ENCODE results near the gene APOL6.

The APOL6 gene

GRCh38 chr22:35608088-35608487 lies 40.2 kb upstream of the APOL6 start:
- Histone ChIP-seq H3K27me3 (ENCODE audit: insufficient read depth, low read length) (no peaks in the 10 kb centered on the region), H3K79me2 (ENCODE audit: control insufficient read depth, insufficient read depth, low read length, unreplicated experiment) (no peaks in the 10 kb centered on the region), H3K36me3 (ENCODE audit: insufficient read depth, low read length) (no peaks in the 10 kb centered on the region), H2AFZ (ENCODE audit: low read length, unreplicated experiment) (no peak overlapping the region), H3K4me1 (ENCODE audit: control insufficient read depth, insufficient read depth, low read length, unreplicated experiment) (no peaks in the 10 kb centered on the region), H3K4me3 (ENCODE audit: low read depth, low read length) (no peak overlapping the region), H3K27ac (ENCODE audit: low read depth, low read length) (no peak overlapping the region)

DNA sequence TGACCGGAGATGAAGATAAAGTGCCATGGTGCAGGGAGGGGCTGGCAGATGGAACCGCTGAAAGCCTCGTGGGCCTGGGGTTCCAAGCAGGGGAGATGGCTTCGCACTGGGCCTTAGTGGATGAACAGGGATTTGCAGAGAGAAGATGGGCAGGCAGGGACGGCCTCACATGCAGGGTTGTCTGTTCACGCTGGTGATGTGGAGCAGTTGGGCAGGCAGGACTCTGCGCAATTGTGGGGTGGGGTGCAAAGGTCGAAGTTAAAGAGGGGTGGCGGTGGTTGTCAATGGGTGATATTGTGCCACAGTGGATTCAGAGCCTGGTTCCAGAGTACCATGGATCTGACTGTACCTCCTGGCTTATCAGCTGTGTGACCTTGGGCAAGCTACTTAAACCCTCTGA lies 39.0 kb upstream of the APOL6 start:
- Histone ChIP-seq H2AFZ (ENCODE audit: low read length, unreplicated experiment) (no peak overlapping the region), H3K79me2 (ENCODE audit: control insufficient read depth, insufficient read depth, low read length, unreplicated experiment) (no peaks in the 10 kb centered on the region), H3K4me1 (ENCODE audit: control insufficient read depth, insufficient read depth, low read length, unreplicated experiment) (no peaks in the 10 kb centered on the region), H3K4me3 (ENCODE audit: low read depth, low read length) (no peak overlapping the region), H3K27me3 (ENCODE audit: insufficient read depth, low read length) (no peaks in the 10 kb centered on the region), H3K36me3 (ENCODE audit: insufficient read depth, low read length) (no peaks in the 10 kb centered on the region), H3K27ac (ENCODE audit: low read depth, low read length) (no peak overlapping the region)

DNA sequence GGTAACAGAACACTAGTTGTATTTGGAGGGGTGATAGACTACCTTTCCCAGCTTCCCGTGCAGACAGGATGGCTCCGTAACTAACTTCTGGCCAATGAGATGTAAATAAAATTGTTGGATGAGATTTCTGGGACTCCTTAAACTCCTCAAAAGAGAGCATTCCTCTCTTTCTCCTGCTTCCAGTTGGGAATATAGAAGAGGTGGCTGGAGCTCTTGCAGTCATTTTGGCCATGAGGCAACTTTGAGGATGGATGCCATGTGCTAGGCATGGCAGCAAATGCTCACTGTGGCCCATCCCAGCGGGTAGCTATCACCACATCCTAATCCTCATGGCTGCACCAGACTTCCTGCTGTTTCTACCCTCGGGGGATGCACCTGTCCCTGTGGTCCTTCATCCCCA lies 38.5 kb upstream of the APOL6 start:
- no peaks in the 10 kb centered on the region for H3K4me1 ChIP-seq (ENCODE audit: control insufficient read depth, insufficient read depth, low read length, unreplicated experiment)
- no peak overlapping the region for H2AFZ ChIP-seq (ENCODE audit: low read length, unreplicated experiment)

DNA sequence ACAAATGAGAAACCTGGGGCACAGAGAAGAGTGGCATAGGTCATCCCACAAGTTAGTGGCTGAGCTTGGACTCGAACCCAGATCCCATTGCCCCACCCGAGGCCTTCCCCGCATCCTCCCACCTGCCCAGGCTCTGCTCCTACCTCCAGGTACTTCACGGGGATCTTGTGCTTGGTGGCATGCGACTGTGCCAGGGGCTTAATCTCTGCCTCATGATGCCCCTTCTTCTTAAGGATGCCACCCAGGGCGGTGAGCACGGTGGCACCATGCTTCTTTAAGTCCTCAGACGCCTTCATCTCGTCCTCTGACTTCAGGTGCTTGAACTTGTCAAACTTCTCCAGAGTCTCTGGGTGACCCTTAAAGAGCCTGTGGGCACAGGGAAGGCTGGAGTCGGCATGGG lies 37.5 kb upstream of the APOL6 start:
- H3K79me2 ChIP-seq (ENCODE audit: control insufficient read depth, insufficient read depth, low read length, unreplicated experiment): no peaks in the 10 kb centered on the region
- no peak overlapping the region for H3K27ac ChIP-seq (ENCODE audit: low read depth, low read length)
- no peaks in the 10 kb centered on the region for H3K36me3 ChIP-seq (ENCODE audit: insufficient read depth, low read length)
- no peaks in the 10 kb centered on the region for H3K27me3 ChIP-seq (ENCODE audit: insufficient read depth, low read length)
- H3K4me3 ChIP-seq (ENCODE audit: low read depth, low read length): no peak overlapping the region
- H2AFZ ChIP-seq (ENCODE audit: low read length, unreplicated experiment): no peak overlapping the region
- H3K4me1 ChIP-seq (ENCODE audit: control insufficient read depth, insufficient read depth, low read length, unreplicated experiment): no peaks in the 10 kb centered on the region

More for the DNA sequence above, 38.5 kb upstream of the APOL6 start:
- Histone ChIP-seq H3K4me3 (ENCODE audit: low read depth, low read length) (no peak overlapping the region), H3K27ac (ENCODE audit: low read depth, low read length) (no peak overlapping the region), H3K79me2 (ENCODE audit: control insufficient read depth, insufficient read depth, low read length, unreplicated experiment) (no peaks in the 10 kb centered on the region), H3K36me3 (ENCODE audit: insufficient read depth, low read length) (no peaks in the 10 kb centered on the region), H3K27me3 (ENCODE audit: insufficient read depth, low read length) (no peaks in the 10 kb centered on the region)

GRCh38 chr22:35611200-35611890 lies 36.9 kb upstream of the APOL6 start:
- no peak overlapping the region for H2AFZ ChIP-seq (ENCODE audit: low read length, unreplicated experiment)
- no peak overlapping the region for H3K4me3 ChIP-seq (ENCODE audit: low read depth, low read length)
- H3K27ac ChIP-seq (ENCODE audit: low read depth, low read length): no peak overlapping the region
- no peaks in the 10 kb centered on the region for H3K36me3 ChIP-seq (ENCODE audit: insufficient read depth, low read length)
- H3K4me1 ChIP-seq (ENCODE audit: control insufficient read depth, insufficient read depth, low read length, unreplicated experiment): no peaks in the 10 kb centered on the region
- no peaks in the 10 kb centered on the region for H3K79me2 ChIP-seq (ENCODE audit: control insufficient read depth, insufficient read depth, low read length, unreplicated experiment)
- no peaks in the 10 kb centered on the region for H3K27me3 ChIP-seq (ENCODE audit: insufficient read depth, low read length)

GRCh38 chr22:35611891-35612576 lies 36.2 kb upstream of the APOL6 start:
- Histone ChIP-seq H3K79me2 (ENCODE audit: control insufficient read depth, insufficient read depth, low read length, unreplicated experiment) (no peaks in the 10 kb centered on the region), H3K4me1 (ENCODE audit: control insufficient read depth, insufficient read depth, low read length, unreplicated experiment) (no peaks in the 10 kb centered on the region), H3K36me3 (ENCODE audit: insufficient read depth, low read length) (no peaks in the 10 kb centered on the region), H2AFZ (ENCODE audit: low read length, unreplicated experiment) (no peak overlapping the region), H3K27me3 (ENCODE audit: insufficient read depth, low read length) (no peaks in the 10 kb centered on the region), H3K27ac (ENCODE audit: low read depth, low read length) (no peak overlapping the region), H3K4me3 (ENCODE audit: low read depth, low read length) (no peak overlapping the region)

DNA sequence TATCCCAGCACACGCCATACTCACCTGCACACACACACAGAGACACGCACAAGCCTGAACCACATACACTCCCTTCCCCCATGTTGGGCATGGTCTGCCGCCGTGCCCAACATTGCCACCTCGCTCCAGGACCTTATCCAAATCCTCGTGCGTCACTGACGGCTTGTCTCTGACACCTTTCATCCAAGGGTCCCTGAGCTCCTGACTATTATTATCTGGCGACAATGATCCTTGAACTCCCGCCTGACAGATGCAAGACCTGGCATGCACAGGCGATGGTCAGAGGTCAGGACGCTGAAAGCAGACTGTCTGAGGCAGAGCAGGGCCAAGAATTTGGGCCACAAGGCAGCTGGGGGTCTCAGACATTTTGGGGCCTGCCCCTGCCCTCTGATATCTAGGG lies 35.3 kb upstream of the APOL6 start:
- no peak overlapping the region for H3K4me3 ChIP-seq (ENCODE audit: low read depth, low read length)
- H3K27ac ChIP-seq (ENCODE audit: low read depth, low read length): no peak overlapping the region
- H3K36me3 ChIP-seq (ENCODE audit: insufficient read depth, low read length): no peaks in the 10 kb centered on the region
- no peaks in the 10 kb centered on the region for H3K79me2 ChIP-seq (ENCODE audit: control insufficient read depth, insufficient read depth, low read length, unreplicated experiment)
- H3K27me3 ChIP-seq (ENCODE audit: insufficient read depth, low read length): no peaks in the 10 kb centered on the region
- H3K4me1 ChIP-seq (ENCODE audit: control insufficient read depth, insufficient read depth, low read length, unreplicated experiment): no peaks in the 10 kb centered on the region
- H2AFZ ChIP-seq (ENCODE audit: low read length, unreplicated experiment): no peak overlapping the region

DNA sequence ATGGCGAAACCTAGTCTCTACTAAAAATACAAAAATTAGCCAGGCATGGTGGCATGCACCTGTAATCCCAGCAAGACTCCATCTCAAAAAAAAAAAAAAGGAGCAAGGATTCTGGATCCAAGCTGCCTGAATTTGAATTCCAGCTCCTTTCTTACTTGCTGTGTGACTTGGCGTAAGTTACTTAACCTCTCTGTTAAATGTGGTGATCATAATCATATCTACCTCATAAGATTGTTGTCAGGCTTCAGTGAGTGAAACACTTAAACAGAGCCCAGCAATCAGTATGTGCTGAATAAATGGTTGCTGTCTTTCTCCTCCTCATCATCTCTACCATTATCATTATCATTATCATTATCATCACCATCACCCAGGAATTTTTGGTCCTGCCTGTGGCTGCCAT lies 33.8 kb upstream of the APOL6 start:
- no peaks in the 10 kb centered on the region for H3K79me2 ChIP-seq (ENCODE audit: control insufficient read depth, insufficient read depth, low read length, unreplicated experiment)
- no peak overlapping the region for H3K27ac ChIP-seq (ENCODE audit: low read depth, low read length)
- H3K4me3 ChIP-seq (ENCODE audit: low read depth, low read length): no peak overlapping the region
- H3K27me3 ChIP-seq (ENCODE audit: insufficient read depth, low read length): no peaks in the 10 kb centered on the region
- no peaks in the 10 kb centered on the region for H3K4me1 ChIP-seq (ENCODE audit: control insufficient read depth, insufficient read depth, low read length, unreplicated experiment)
- no peak overlapping the region for H2AFZ ChIP-seq (ENCODE audit: low read length, unreplicated experiment)
- no peaks in the 10 kb centered on the region for H3K36me3 ChIP-seq (ENCODE audit: insufficient read depth, low read length)

DNA sequence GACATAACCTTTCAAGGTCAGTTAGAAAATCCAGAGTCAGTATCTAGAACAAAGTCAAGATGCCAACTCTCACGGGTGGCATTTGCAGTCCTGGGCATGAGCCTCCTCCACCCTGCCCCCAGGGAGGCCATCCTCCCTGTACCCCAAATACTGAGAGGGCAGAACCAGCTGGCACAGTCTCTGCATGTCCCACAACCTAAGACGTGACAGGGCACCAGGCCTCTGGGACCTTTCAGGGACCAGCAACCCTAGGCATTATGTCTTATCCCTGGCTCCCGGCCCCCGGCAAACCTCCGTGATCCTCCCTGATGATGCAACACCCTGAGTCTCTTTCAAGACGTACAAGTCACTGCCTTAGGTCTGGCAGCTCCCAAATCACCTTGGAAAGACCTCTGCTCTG lies 33.1 kb upstream of the APOL6 start:
- Histone ChIP-seq H3K27me3 (ENCODE audit: insufficient read depth, low read length) (no peaks in the 10 kb centered on the region), H3K27ac (ENCODE audit: low read depth, low read length) (no peak overlapping the region)

DNA sequence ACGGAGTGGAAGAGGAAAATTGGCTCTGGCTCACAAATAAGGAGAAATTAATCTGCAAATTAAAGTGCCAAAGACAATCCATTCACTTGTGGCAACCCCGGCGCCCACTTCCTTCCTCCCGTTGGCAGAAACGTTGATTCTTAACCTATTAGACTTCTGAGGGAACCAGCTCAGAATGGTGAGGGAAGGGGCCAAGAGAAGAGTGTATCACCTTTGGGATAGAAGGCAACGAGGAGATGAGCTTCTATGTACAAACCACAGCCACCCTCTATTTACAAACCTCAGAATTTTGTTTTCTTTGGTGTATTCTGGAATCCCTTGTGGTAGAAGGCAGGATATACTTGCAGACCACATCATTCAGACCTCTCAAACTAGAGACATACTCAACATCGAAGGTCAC lies 32.2 kb upstream of the APOL6 start:
- Histone ChIP-seq H2AFZ (ENCODE audit: low read length, unreplicated experiment) (no peak overlapping the region), H3K27me3 (ENCODE audit: insufficient read depth, low read length) (no peaks in the 10 kb centered on the region), H3K4me1 (ENCODE audit: control insufficient read depth, insufficient read depth, low read length, unreplicated experiment) (no peaks in the 10 kb centered on the region), H3K27ac (ENCODE audit: low read depth, low read length) (no peak overlapping the region), H3K79me2 (ENCODE audit: control insufficient read depth, insufficient read depth, low read length, unreplicated experiment) (no peaks in the 10 kb centered on the region), H3K36me3 (ENCODE audit: insufficient read depth, low read length) (no peaks in the 10 kb centered on the region), H3K4me3 (ENCODE audit: low read depth, low read length) (no peak overlapping the region)

More for the DNA sequence above, 33.1 kb upstream of the APOL6 start:
- H3K36me3 ChIP-seq (ENCODE audit: insufficient read depth, low read length): no peaks in the 10 kb centered on the region
- no peak overlapping the region for H3K4me3 ChIP-seq (ENCODE audit: low read depth, low read length)
- H2AFZ ChIP-seq (ENCODE audit: low read length, unreplicated experiment): no peak overlapping the region
- H3K4me1 ChIP-seq (ENCODE audit: control insufficient read depth, insufficient read depth, low read length, unreplicated experiment): no peaks in the 10 kb centered on the region
- H3K79me2 ChIP-seq (ENCODE audit: control insufficient read depth, insufficient read depth, low read length, unreplicated experiment): no peaks in the 10 kb centered on the region

DNA sequence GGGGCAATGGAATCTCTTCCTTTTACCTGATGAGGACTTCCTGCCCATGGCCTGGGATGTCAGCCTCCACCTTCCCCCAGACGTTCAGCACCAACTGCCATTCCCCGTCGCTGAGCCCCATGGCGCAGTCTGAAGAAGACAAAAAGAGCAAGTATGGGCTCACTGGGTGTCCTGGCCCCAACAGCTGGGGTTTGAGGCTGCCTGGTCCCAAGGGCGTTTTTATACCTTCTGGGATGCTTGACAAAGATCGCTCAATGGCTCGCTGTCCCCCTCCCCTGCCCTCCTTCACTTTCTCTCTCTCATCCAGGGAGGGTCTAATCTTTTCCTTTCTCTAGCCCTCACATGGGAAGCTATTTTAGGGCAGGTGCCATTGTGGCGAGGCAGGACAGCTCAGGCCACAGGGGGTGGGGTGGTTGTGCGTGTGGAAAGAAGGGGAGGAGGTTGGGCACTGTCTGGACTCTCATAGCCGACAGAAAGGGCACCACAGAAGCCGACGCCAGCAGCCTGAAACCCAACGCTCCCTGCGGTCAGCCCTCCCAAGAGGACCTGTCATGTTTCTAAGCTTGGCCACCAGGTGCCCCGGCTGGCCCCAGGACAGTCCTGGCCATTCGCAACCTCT lies 31.0 kb upstream of the APOL6 start, which contains the start of gene MB:
TSS of gene MB (minus strand) at position 193 of the 619 bp plus-strand sequence. CDS start at position 121, 72 bp downstream.
- Histone ChIP-seq H3K79me2 (ENCODE audit: control insufficient read depth, insufficient read depth, low read length, unreplicated experiment) (no peaks in the 10 kb centered on the region), H2AFZ (ENCODE audit: low read length, unreplicated experiment) (no peak within 1 kb of the TSS), H3K4me3 (ENCODE audit: low read depth, low read length) (no peak within 1 kb of the TSS), H3K27me3 (ENCODE audit: insufficient read depth, low read length) (no peaks in the 10 kb centered on the region), H3K4me1 (ENCODE audit: control insufficient read depth, insufficient read depth, low read length, unreplicated experiment) (peaks cover 3% of the 10 kb centered on the region), H3K36me3 (ENCODE audit: insufficient read depth, low read length) (no peaks in the 10 kb centered on the region), H3K27ac (ENCODE audit: low read depth, low read length) (no peak within 1 kb of the TSS)

Data from ACC112 (cell line).